ENCODE data around the gene SULT1C3.

Gene SULT1C3

DNA sequence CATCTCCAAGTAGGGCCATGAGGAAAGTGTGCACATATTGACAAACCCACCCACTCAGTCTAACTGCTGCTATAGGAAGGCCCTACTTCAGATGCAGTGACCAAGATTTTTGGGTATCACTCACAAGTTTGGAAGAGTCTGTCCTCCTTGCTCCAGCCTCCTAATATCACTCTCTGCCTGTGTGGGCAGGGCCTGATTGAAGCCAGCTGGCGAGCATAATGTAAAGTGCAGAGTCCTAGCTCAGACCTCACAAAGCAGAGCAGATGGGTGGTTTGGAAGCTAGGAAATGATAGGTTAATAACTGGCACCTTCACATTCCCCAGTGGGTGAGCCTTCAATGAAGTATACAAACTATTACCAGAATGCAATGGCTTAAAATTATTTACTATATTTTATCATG, 11.2 kb upstream of the SULT1C3 start:
- H3K9me3 Mint-ChIP-seq = peaks cover 18% of the 10 kb centered on the region

DNA sequence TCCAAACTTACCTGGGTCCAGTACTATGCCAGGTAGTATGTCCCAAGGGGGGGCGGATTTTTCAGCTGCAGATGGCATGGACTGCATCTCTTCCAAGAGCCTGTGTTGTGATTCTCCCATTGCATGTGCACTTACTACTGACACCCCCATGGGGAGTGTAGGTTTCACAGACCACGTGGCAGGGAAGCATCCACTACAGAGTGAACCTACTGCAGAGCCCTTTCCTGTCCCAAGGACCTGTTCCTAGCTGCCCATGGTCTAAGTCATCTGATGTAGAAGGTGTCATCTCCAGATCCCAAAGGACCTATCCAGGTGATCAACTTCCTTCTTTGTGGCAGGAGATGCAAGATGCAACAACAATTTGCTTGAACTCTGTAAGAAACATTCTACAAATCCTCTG, 9.9 kb upstream of the SULT1C3 start:
- Mint-ChIP-seq H3K27me3 (ENCODE audit: low read depth) (no peaks in the 10 kb centered on the region), H3K36me3 (ENCODE audit: low read depth) (peaks cover 7% of the 10 kb centered on the region), H3K4me1 (no peaks in the 10 kb centered on the region), H3K4me3 (no peak overlapping the region), H3K27ac (no peak overlapping the region), H3K9me3 (peaks cover 10% of the 10 kb centered on the region)
- TF ChIP-seq, protein P1, sequence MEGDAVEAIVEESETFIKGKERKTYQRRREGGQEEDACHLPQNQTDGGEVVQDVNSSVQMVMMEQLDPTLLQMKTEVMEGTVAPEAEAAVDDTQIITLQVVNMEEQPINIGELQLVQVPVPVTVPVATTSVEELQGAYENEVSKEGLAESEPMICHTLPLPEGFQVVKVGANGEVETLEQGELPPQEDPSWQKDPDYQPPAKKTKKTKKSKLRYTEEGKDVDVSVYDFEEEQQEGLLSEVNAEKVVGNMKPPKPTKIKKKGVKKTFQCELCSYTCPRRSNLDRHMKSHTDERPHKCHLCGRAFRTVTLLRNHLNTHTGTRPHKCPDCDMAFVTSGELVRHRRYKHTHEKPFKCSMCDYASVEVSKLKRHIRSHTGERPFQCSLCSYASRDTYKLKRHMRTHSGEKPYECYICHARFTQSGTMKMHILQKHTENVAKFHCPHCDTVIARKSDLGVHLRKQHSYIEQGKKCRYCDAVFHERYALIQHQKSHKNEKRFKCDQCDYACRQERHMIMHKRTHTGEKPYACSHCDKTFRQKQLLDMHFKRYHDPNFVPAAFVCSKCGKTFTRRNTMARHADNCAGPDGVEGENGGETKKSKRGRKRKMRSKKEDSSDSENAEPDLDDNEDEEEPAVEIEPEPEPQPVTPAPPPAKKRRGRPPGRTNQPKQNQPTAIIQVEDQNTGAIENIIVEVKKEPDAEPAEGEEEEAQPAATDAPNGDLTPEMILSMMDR (IDR thresholded peaks at IDR 0.05; ENCODE audit: unreplicated experiment in 3 of 3) = no peak

More for the DNA sequence above, 11.2 kb upstream of the SULT1C3 start:
- Mint-ChIP-seq H3K27me3 (ENCODE audit: low read depth) (no peaks in the 10 kb centered on the region), H3K27ac (no peak overlapping the region), H3K4me1 (no peaks in the 10 kb centered on the region), H3K36me3 (ENCODE audit: low read depth) (peaks cover 11% of the 10 kb centered on the region), H3K4me3 (no peak overlapping the region)
- TF ChIP-seq, protein P1 (IDR thresholded peaks at IDR 0.05; ENCODE audit: unreplicated experiment in 3 of 3) = no peak

- Mint-ChIP-seq H3K36me3 (ENCODE audit: low read depth) (peaks cover 10% of the 10 kb centered on the region), H3K27me3 (ENCODE audit: low read depth) (peaks cover 3% of the 10 kb centered on the region), H3K4me1 (no peaks in the 10 kb centered on the region), H3K4me3 (no peak overlapping the region), H3K27ac (no peak overlapping the region), H3K9me3 (peaks cover 15% of the 10 kb centered on the region)
- TF ChIP-seq, protein P1 (IDR thresholded peaks at IDR 0.05; ENCODE audit: unreplicated experiment in 3 of 3) = no peak
These were observed 4.2 kb upstream of the SULT1C3 start for GRCh38 chr2:108235577-108235976.

DNA sequence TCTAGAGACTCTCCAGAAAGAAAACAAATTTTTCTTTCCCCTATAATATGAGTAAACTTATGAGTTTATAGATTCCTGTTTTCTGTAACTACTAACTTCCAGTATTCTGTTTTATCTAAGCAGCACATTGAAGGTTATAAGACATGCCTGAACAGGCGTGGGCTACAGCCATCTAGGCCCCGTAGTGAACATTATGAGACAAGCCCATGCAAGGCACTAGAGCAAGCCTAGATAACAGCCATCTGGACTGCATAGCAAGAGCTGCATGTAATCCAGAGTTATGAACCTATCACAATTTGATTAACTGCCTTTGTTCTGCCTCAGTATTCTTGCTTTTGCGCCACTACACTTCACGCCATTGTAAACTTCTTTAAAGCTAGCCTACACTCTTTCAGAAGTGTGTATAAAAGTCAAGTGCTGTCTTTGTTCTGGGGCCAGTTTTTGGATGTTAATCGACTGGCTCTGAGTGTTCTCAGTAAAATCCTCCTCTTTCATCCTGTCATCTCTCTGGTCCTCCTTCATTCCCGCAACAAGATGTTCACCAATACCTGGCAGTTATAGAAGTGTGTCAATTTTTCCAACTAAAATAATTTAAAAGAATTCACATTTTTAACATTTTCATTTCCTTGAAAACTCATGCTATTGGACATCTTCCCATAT, 3.0 kb upstream of the SULT1C3 start:
- Mint-ChIP-seq H3K27ac (no peak overlapping the region), H3K27me3 (ENCODE audit: low read depth) (peaks cover 3% of the 10 kb centered on the region), H3K9me3 (peaks cover 11% of the 10 kb centered on the region), H3K36me3 (ENCODE audit: low read depth) (peaks cover 13% of the 10 kb centered on the region), H3K4me3 (no peak overlapping the region), H3K4me1 (no peaks in the 10 kb centered on the region)
- TF ChIP-seq, protein P1 (IDR thresholded peaks at IDR 0.05; ENCODE audit: unreplicated experiment in 3 of 3) = no peak

DNA sequence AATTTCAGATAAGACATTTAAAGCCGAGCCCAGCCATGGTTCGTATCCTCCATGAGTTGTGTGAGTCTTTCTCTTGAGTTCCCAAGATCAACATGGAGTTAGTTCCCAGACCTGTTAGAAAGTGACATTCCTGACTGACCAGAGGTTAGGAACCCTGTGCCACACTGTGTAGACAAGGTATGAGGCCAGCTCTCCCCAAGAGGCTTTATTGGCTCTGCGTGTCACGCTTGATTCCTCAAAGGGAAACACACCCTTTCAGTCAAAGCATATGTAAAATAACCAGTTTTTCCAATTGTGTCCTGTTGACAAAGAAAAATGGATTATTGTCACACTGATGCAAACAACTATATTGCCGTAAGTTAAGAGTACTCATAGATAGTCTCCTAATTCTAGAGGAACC, 1.2 kb downstream of the SULT1C3 start:
- TF ChIP-seq, protein P1 (IDR thresholded peaks at IDR 0.05; ENCODE audit: unreplicated experiment in 3 of 3) = no peak
- peaks cover 15% of the 10 kb centered on the region for H3K9me3 Mint-ChIP-seq
- no peaks in the 10 kb centered on the region for H3K4me1 Mint-ChIP-seq
- peaks cover 9% of the 10 kb centered on the region for H3K36me3 Mint-ChIP-seq (ENCODE audit: low read depth)
- H3K4me3 Mint-ChIP-seq = no peak overlapping the region
- peaks cover 3% of the 10 kb centered on the region for H3K27me3 Mint-ChIP-seq (ENCODE audit: low read depth)
- no peak overlapping the region for H3K27ac Mint-ChIP-seq

DNA sequence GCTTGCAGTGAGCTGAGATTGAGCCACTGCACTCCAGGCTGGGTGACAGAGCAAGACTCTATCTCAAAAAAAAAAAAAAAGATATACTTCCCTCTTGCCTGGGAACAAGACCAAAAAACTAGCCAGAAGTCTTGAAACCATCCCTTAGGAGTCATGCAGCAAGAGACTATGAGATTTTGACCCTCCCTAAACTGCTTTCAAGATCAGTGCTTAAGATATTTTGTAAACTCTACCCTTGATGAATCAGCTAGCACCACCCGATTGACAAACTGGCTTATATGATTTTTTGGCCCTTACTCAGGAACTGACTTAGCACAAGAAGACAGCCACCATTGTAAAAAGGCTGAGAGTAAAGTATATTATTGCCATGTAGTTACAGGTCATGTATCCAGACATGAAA, 3.8 kb downstream of the SULT1C3 start:
- no peaks in the 10 kb centered on the region for H3K4me1 Mint-ChIP-seq
- H3K4me3 Mint-ChIP-seq = no peak overlapping the region
- TF ChIP-seq, protein P1 (IDR thresholded peaks at IDR 0.05; ENCODE audit: unreplicated experiment in 3 of 3) = no peak
- H3K36me3 Mint-ChIP-seq (ENCODE audit: low read depth) = peaks cover 5% of the 10 kb centered on the region
- no peak overlapping the region for H3K27ac Mint-ChIP-seq
- H3K9me3 Mint-ChIP-seq = peaks cover 10% of the 10 kb centered on the region
- no peaks in the 10 kb centered on the region for H3K27me3 Mint-ChIP-seq (ENCODE audit: low read depth)
